Measurements from ENCODE around the gene LHFPL6. TPM values are rescaled to one million over a fixed set of nuclear protein-coding genes. Genes with fewer than 3 reads are reported as not detected.

The LHFPL6 gene
- total RNA-seq, 1 donor from 2014 or later = 31.7 TPM

GRCh38 chr13:39389013-39389412 is 214.0 kb downstream of the LHFPL6 start:
- no peak for DNase-seq (ENCODE audit: extremely low spot score, unreplicated experiment)
- no peaks in the 10 kb centered on the region for H3K9me3 Mint-ChIP-seq
- H3K27ac Mint-ChIP-seq = no peak overlapping the region
- TF ChIP-seq, protein P1, sequence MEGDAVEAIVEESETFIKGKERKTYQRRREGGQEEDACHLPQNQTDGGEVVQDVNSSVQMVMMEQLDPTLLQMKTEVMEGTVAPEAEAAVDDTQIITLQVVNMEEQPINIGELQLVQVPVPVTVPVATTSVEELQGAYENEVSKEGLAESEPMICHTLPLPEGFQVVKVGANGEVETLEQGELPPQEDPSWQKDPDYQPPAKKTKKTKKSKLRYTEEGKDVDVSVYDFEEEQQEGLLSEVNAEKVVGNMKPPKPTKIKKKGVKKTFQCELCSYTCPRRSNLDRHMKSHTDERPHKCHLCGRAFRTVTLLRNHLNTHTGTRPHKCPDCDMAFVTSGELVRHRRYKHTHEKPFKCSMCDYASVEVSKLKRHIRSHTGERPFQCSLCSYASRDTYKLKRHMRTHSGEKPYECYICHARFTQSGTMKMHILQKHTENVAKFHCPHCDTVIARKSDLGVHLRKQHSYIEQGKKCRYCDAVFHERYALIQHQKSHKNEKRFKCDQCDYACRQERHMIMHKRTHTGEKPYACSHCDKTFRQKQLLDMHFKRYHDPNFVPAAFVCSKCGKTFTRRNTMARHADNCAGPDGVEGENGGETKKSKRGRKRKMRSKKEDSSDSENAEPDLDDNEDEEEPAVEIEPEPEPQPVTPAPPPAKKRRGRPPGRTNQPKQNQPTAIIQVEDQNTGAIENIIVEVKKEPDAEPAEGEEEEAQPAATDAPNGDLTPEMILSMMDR (conservative IDR thresholded peaks at IDR 0.05) = no peak
- peaks cover 16% of the 10 kb centered on the region for H3K4me1 Mint-ChIP-seq (ENCODE audit: unreplicated experiment)
- H3K36me3 Mint-ChIP-seq = no peaks in the 10 kb centered on the region
- H3K4me3 Mint-ChIP-seq = no peak overlapping the region
- peaks cover 3% of the 10 kb centered on the region for H3K27me3 Mint-ChIP-seq

DNA sequence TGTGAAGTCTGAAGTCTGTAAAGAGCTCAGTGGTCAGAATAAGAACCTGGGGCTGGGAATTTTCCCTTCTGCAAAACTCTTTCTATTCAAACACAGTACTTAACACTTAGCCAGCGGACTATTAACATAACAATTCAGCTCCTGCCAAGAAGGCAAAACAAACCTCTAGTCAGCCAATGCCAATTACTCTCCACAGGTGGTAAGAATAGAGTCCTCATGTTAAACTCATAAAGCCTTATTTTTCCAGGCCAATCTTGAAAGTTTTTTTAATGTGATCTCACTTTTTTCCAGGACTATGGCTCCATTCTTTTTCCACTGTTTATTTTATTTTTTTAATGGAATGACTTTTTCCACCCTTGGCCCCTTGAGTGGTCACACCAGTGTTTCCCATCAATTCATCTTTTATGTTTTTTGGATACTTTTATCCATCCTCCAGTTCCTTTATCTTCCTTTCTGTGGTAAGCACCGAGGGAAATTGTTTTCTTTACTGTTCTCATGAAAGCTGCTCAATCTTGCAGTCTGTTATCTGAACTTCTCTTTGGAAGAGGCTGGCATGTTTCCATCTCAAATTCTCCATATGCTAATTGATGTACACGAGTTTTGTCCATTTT is 217.3 kb downstream of the LHFPL6 start:
- Mint-ChIP-seq H3K9me3 (no peaks in the 10 kb centered on the region), H3K4me1 (ENCODE audit: unreplicated experiment) (peaks cover 16% of the 10 kb centered on the region), H3K27ac (no peak overlapping the region), H3K4me3 (no peak overlapping the region), H3K36me3 (no peaks in the 10 kb centered on the region), H3K27me3 (peaks cover 3% of the 10 kb centered on the region)
- DNase-seq (ENCODE audit: extremely low spot score, unreplicated experiment) = no peak
- TF ChIP-seq, protein P1 (conservative IDR thresholded peaks at IDR 0.05) = no peak

DNA sequence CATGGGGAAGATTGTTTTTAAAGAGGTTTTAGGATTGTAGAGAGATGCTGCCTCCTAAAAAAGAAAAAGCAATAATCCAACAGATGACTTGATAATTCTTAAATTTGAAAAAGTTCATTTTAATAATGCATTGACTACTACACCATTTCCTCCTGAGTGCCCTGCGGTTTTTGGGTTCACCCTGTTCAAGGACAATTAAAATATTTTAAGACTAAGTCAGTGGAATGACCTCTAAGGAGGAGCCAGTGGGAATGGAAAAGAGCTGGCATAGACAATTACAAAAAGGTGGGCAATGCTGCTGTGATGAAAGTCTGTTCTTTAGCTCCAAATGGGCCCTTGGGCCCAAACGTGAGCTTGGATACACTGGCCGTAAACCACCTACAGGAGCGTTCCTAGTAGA is 217.8 kb downstream of the LHFPL6 start:
- Mint-ChIP-seq H3K4me3 (no peak overlapping the region), H3K4me1 (ENCODE audit: unreplicated experiment) (peaks cover 16% of the 10 kb centered on the region), H3K27ac (no peak overlapping the region), H3K9me3 (no peaks in the 10 kb centered on the region), H3K27me3 (peaks cover 3% of the 10 kb centered on the region), H3K36me3 (no peaks in the 10 kb centered on the region)
- TF ChIP-seq, protein P1 (conservative IDR thresholded peaks at IDR 0.05) = no peak
- no peak for DNase-seq (ENCODE audit: extremely low spot score, unreplicated experiment)

GRCh38 chr13:39381456-39381855 is 221.5 kb downstream of the LHFPL6 start:
- Mint-ChIP-seq H3K4me3 (no peak overlapping the region), H3K9me3 (peaks cover 5% of the 10 kb centered on the region), H3K27ac (no peak overlapping the region), H3K4me1 (ENCODE audit: unreplicated experiment) (peaks cover 20% of the 10 kb centered on the region), H3K36me3 (no peaks in the 10 kb centered on the region), H3K27me3 (peaks cover 7% of the 10 kb centered on the region)
- TF ChIP-seq, protein P1 (conservative IDR thresholded peaks at IDR 0.05) = no peak
- DNase-seq (ENCODE audit: extremely low spot score, unreplicated experiment) = no peak

- Mint-ChIP-seq H3K27ac (peak overlapping the region; percentile 70), H3K4me1 (ENCODE audit: unreplicated experiment) (peaks cover 9% of the 10 kb centered on the region), H3K27me3 (peaks cover 10% of the 10 kb centered on the region), H3K9me3 (peaks cover 5% of the 10 kb centered on the region), H3K36me3 (no peaks in the 10 kb centered on the region), H3K4me3 (no peak overlapping the region)
- TF ChIP-seq, protein P1 (conservative IDR thresholded peaks at IDR 0.05) = no peak
- DNase-seq (ENCODE audit: extremely low spot score, unreplicated experiment) = no peak
These were observed 223.0 kb downstream of the LHFPL6 start for GRCh38 chr13:39379667-39380655.

Data from type B pancreatic cell (in vitro differentiated cells).